ENCODE data around the gene C9orf153.

The C9orf153 gene

GRCh38 chr9:86187121-86187520, 72.3 kb downstream of the C9orf153 start:
- no peak for DNase-seq (ENCODE audit: low spot score)

- no peak for DNase-seq (ENCODE audit: low spot score)
These were observed 72.8 kb downstream of the C9orf153 start for GRCh38 chr9:86186696-86187095.

GRCh38 chr9:86185872-86186271, 73.6 kb downstream of the C9orf153 start:
- no peak for DNase-seq (ENCODE audit: low spot score)

GRCh38 chr9:86184138-86184524, 75.3 kb downstream of the C9orf153 start:
- DNase-seq (ENCODE audit: low spot score), result no peak

- no peak for DNase-seq (ENCODE audit: low spot score)
These were observed 76.0 kb downstream of the C9orf153 start for GRCh38 chr9:86183229-86184137.

DNA sequence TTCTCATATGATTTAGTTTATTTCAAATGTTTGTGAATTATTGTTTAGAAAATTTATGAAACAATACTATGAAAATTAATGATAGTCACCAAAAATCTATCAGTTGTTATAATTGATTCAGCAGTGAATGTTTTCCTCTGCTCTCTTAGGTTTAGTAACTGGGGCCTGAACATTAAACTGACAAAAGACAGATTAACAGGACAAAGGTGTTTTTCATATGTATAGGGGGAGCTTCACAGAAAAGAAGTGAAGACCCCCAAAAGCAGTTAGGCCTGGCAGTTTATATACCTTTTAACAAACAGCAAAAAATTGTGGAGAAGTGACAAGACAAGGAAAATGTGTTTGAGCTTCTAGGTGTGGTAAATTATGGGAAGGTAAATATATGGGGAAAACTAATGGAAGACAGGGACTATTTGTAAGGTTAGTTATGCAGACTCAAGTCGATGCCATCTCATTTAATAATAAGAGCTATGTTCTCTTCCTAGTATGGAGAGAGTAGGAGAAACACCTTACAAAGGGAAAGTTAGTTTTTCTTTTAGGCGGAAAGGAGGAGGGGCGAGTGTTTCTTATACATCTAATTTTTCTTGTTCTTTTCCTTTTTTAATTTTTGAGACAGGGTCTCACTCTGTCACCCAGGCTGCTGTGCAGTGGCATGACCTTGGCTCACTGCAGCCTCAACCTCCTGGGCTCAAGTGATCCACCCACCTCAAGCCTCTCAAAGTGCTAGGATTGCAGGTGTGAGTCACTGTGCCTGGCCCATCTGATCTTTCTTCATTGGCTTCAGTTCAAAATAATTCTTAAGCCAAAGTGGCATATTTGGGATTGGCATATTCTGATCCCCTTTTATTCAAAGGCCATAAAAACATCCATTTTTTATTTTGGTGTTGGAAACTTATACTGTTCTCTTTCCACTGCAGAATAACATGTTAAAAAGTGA, 77.8 kb downstream of the C9orf153 start:
- DNase-seq (ENCODE audit: low spot score), result no peak

DNA sequence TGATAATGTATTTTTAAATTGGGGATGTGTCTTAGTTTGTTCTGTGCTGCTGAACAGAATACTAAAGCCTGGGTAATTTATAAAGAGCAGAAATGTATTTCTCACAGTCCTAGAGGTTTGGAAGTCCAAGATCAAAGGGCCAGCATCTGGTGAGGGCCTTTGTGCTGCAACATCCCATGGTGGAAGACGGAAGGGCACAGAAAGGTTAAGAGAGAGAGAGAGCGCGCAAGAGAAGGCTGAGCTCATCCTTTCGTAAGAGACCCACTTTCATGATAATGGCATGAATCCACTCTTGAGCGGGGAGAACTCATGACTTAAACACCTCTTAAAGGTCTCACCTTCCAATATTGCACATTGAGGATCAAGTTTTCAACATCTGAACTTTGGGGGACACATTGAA, 81.0 kb downstream of the C9orf153 start:
- DNase-seq (ENCODE audit: low spot score), result no peak

DNA sequence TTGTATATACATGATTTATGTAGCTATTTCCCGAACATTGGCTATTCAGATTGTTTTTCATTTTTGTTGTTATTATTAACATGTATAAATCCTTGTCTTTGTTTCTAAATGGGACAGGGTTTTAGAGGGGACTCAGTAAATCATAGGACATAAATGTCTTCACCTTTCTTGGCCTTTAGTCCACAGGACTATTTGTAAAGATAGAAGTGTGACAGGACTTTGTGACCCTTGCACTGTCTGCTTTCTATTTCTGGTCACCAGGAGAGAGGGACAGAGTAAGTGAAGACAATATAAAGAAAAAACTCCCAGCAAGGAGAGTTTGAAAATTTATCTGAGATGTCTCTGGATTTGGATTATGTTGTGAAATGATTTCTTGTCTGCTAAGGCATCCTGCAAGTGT, 81.5 kb downstream of the C9orf153 start:
- no peak for DNase-seq (ENCODE audit: low spot score)

GRCh38 chr9:86176468-86176867, 83.0 kb downstream of the C9orf153 start:
- no peak for DNase-seq (ENCODE audit: low spot score)

GRCh38 chr9:86175743-86176456, 83.6 kb downstream of the C9orf153 start:
- DNase-seq (ENCODE audit: low spot score), result no peak

DNA sequence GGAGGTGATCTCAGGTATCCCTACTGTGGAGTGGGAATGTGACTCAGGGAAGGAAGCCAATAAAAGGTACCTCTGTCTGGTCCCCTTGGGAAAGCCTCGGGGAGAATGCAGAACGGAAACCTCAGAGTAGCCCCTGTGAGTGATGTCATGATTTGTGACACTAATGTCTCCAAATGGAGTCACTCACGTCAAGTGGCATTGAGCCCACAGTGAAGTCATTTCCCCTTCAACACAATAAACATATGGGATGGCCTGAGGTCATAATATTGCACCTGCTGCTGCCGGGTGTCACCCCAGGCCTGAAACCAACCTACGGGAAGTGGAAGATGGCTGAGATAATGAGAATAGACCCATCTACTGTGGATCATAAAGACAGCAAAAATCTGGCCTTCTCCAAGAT, 84.2 kb downstream of the C9orf153 start:
- no peak for DNase-seq (ENCODE audit: low spot score)

Data from cerebellar cortex (tissue), 1 donor.